Measurements from ENCODE around the gene SGMS1.
"Not testable (repeated sequence)": the region's sequence is repeated elsewhere in the genome, so short reads cannot be mapped to it uniquely, and the experiment has no call there.

The SGMS1 gene

GRCh38 chr10:50556237-50557120 lies 67.3 kb downstream of the SGMS1 start:
- DNase-seq (ENCODE audit: low spot score) = no peak

DNA sequence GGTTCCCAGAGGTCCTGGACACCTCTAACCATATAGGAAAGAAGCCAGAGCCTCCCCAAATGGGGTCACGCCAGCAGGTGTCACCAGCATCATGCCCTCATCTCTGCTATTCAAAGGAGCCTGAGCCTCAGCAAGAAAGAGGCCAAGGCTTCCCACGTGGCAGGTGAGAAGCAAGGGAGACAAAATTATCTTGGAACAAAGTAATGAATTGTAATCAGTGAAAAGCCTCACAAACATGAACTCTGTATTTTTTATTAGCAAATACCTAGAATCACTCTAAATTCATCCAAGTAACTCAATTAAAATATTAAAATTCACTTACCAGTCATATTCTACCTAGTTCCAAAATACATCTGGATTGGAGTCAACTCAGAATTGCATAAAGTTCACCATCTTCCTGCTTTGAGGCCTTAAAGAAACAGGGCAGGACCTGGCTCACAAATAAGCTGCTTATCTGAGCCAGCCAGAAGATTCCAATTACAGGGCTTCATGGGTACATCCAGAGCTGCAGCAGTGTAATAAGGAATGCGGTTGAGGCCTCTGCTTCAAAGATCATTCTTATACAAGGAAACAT lies 68.7 kb downstream of the SGMS1 start:
- DNase-seq (ENCODE audit: low spot score) = peak; percentile 87

DNA sequence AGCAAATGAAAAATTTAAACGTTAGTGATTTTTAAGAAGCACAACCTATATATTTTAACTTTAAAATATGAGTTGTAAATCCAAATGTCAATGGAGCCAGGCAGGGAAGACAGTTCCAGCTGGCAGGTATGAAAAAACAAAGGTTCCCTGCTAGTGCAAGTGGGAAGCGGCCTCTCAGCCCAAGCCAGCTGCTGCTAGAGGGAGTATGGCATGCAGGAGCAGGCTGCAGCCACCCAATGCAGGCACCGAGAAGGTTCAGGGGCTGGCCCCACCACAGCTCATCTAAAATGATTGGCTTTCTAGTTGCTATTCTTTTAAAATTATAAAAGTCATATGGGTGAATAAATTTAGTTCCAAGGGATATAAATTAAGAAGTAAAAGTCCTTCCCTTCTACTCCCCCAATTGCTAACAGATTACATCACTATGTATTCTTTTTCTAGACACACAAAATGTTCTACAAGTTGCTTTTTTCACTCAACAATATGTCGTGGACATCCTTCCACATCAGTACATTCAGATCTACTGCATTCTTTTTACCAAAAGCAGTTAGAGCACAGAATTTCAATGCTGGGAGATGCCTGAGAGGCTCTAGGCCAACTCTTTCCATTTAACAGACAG lies 69.3 kb downstream of the SGMS1 start:
- DNase-seq (ENCODE audit: low spot score) = no peak

GRCh38 chr10:50552771-50553535 lies 70.8 kb downstream of the SGMS1 start:
- DNase-seq (ENCODE audit: low spot score) = peak; percentile 84

GRCh38 chr10:50552308-50552707 lies 71.4 kb downstream of the SGMS1 start:
- DNase-seq (ENCODE audit: low spot score) = no peak

DNA sequence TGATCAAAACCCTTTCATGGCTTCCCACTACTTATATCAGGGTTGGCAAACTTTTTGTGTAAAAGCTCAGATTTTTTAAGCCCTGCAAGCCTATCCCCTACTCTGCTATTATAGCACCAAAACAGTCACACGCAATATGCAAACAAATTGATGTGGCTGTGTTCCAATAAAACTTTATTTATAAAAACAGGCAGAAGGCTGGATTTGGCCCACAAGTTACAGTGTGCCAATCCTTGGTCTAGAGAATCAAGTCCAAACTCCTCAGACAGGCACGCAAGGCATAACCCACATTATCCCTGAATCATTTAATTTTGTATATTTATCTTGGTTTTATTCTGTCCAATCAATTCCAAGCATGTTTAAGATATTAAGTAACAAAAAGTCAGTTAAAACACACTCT lies 71.9 kb downstream of the SGMS1 start:
- DNase-seq (ENCODE audit: low spot score) = peak; percentile 54

DNA sequence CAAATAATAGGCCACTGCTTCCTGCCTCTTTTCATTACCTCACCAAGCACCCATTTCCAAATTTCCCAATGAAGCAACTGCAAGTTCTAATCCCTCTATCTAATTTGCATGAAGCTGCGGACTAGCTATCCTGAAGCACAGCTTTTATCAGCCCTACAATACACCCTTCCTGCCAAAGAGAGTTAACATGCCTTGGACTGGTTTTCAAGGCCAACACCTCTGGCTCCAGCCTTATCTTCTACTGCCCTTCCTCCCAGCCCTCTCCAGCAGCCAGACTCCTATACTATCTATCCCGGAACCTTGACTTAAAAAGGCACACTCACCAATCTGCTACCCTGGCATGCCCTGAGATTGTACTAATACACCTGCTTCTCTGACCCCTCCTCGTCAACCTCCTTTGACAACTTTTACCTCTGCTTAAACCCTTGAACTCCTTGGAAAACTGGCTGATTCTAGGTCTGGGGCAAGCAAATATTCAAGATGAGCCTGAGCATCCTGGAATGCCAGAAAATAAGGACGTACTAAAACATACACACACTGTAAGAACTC lies 73.4 kb downstream of the SGMS1 start:
- DNase-seq (ENCODE audit: low spot score) = peak; percentile 89

GRCh38 chr10:50549186-50549585 lies 74.6 kb downstream of the SGMS1 start:
- not testable (repeated sequence) for DNase-seq (ENCODE audit: low spot score)

DNA sequence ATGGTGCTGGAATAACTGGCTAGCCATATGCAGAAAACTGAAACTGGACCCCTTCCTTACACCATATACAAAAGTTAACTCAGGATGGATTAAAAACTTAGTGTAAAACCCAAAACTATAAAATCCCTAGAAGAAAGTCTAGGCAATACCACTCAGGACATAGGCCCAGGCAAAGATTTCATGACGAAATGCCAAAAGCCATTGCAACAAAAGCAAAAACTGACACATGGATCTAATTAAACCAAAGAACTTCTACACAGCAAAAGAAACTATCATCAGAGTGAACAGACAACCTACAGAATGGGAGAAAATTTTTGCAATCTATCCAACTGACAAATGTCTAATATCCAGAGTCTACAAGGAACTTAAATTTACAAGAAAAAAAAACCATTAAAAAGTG lies 75.3 kb downstream of the SGMS1 start:
- DNase-seq (ENCODE audit: low spot score) = not testable (repeated sequence)

DNA sequence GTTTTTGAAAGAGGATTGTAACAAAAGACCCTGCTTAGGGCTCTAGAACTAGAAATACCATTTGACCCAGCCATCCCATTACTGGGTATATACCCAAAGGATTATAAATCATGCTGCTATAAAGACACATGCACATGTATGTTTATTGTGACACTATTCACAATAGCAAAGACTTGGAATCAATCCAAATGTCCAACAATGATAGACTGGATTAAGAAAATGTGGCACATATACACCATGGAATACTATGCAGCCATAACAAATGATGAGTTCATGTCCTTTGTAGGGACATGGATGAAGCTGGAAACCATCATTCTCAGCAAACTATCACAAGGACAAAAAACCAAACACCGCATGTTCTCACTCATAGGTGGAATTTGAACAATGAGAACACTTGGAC lies 77.5 kb downstream of the SGMS1 start:
- not testable (repeated sequence) for DNase-seq (ENCODE audit: low spot score)

- no peak for DNase-seq (ENCODE audit: low spot score)
Measured at GRCh38 chr10:50545846-50546245, 77.9 kb downstream of the SGMS1 start.

DNA sequence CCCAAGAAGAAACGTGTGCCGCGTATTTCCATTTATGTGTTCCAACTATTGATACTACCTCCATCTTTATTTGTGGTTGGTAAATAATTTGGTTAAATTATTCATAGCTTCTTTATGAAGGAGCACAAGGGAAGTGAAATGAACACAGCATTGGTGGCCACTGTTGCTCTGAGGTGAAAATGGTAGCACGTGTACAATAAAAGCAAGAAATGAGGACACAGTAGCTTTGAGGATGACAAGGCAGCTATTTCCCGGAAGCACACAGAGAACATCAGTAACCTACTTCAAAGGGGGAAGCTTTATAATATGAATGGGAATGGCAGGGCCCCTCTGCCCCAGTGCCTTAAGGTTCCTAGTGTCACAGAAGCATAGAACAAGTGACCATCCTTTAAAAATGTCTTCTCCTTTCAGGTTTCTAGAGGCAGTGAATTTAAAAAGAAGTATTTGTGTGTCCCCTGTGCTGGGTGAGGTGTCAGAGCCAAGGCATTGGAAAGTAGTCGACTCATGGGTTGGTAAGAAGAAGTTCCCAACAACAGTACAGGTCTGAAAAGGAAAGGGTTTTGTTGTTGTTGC lies 78.8 kb downstream of the SGMS1 start:
- DNase-seq (ENCODE audit: low spot score) = peak; percentile 47

- DNase-seq (ENCODE audit: low spot score) = no peak
Measured at GRCh38 chr10:50544095-50544856, 79.5 kb downstream of the SGMS1 start.

GRCh38 chr10:50542871-50543270 lies 80.9 kb downstream of the SGMS1 start:
- no peak for DNase-seq (ENCODE audit: low spot score)

DNA sequence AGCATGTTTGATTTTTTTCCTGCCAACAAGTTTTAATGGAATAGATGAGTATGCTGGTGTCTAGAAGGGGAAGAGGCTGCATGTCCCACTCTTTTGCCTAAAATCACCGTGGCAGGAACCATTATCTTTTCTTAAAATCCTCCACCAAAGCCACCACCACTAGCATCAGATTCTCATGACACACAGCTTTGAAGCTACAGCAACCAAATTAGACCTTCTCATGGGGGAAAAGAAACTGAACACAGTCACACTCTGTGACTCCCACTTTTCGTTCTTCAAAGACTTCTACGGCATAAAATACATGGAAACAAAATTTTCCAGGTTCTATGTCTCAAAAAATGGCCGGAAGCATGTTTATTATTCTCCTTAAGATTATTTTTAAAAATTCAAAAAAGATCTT lies 81.8 kb downstream of the SGMS1 start:
- DNase-seq (ENCODE audit: low spot score) = no peak

- no peak for DNase-seq (ENCODE audit: low spot score)
Measured at GRCh38 chr10:50541317-50541716, 82.4 kb downstream of the SGMS1 start.

DNA sequence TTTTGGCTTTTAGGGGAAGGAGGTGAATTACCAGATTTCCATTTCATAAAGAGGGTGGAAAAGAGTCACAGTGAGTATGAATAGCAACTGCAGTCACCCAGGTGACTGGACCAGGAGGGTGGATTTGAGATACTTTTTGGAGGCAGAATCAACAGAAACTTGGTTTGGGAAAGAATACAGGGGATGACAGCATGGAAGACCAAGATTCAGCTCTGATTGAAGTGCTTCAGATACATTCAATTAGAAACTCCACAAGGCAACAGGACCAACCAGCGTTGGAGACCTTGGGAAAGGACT lies 83.0 kb downstream of the SGMS1 start:
- DNase-seq (ENCODE audit: low spot score) = no peak

- DNase-seq (ENCODE audit: low spot score) = no peak
Measured at GRCh38 chr10:50540069-50540825, 83.5 kb downstream of the SGMS1 start.

- no peak for DNase-seq (ENCODE audit: low spot score)
Measured at GRCh38 chr10:50538555-50539398, 85.0 kb downstream of the SGMS1 start.
